ENCODE data around the gene SLC35B3. TPM values are rescaled to one million over a fixed set of nuclear protein-coding genes. Genes with fewer than 3 reads are reported as not detected.

The SLC35B3 gene
- total and polyA plus RNA-seq, 9 of the 15 experiments (the other 6 are each of a cell fraction or from before 2014, with no cell fraction given) = 7.6 to 19.1 (median 11.3) TPM

DNA sequence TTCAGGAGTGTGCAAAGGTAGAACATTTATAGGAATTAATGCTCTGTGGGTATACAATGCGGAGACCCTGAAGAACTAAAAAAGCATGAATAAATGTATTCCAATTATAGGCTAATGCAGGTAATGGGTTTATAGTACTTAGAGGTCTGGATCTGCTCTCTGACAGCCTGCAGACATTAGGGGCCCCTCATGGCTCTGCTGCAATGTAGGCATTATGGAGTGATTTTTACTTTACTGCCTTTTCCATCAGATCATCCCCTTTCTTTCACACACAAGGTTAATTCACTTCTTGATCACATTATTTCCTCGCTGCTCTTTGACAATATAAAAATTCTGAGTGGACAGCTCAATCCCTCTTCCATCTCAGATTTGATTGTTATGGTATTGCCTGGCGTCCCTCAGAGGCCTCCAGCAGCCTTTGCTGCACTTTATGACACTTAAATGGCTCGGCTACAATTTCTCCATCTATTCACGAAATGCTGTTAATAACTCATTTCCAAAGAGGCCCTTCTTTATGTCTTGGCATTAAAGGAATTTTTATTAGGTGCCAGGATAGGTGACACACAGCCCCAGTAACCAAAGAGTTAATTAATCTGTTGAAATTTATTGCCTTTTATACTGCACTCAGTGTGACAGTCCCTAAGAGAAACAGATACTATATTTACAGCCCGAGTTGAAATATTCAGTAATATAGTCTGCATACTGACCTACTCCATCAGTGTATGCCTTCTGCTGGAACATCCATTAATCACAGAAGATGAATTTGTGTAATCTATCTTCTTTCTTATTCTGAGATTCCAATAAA lies 33.4 kb upstream of the SLC35B3 start:
- in situ Hi-C loops (cut with MboI) = no loop called here
- Histone ChIP-seq H3K4me2 (ENCODE audit: insufficient read depth, low read length) (no peak overlapping the region), H3K4me1 (replicated peaks in 1 of 2; ENCODE audit: control insufficient read depth in 2 of 2, insufficient read depth in 2 of 2, low read length in 2 of 2) (no peaks in the 10 kb centered on the region), H2AFZ (ENCODE audit: low read depth, low read length) (no peak overlapping the region), H3K27ac (ENCODE audit: extremely low read depth, low read depth, low read length) (no peak overlapping the region), H3K36me3 (ENCODE audit: control insufficient read depth, insufficient read depth, low read length) (no peaks in the 10 kb centered on the region), H3K27me3 (ENCODE audit: control insufficient read depth in 2 of 2, insufficient read depth in 2 of 2, low read length in 2 of 2) (no peaks in the 10 kb centered on the region), H3K9me1 (ENCODE audit: control insufficient read depth, insufficient read depth, low read length) (no peaks in the 10 kb centered on the region), H3K9me3 (replicated peaks; ENCODE audit: control insufficient read depth, insufficient read depth, low read depth, low read length) (no peaks in the 10 kb centered on the region), H3K9ac (ENCODE audit: insufficient read depth in 1 of 2, low read depth in 2 of 2, low read length in 2 of 2) (no peak overlapping the region), H3K4me3 (no peak overlapping the region), H4K20me1 (replicated peaks; ENCODE audit: control insufficient read depth, insufficient read depth, low read length) (no peaks in the 10 kb centered on the region), H3K79me2 (ENCODE audit: control insufficient read depth, insufficient read depth, low read length) (no peaks in the 10 kb centered on the region)
- FAIRE-seq (no peak), DNase-seq (ENCODE audit: extremely low read depth in 1 of 4, low spot score in 3 of 4) (no peak), ATAC-seq (no peak)
- no peak for TF ChIP-seq MAFG (tag; conservative IDR thresholded peaks at IDR 0.05)
- TF ChIP-seq MCM7 (IDR thresholded peaks at IDR 0.05) = no peak
- TF ChIP-seq SIN3B (IDR thresholded peaks at IDR 0.05; ENCODE audit: low read depth) = no peak
- no peak for TF ChIP-seq STAT5B (CRISPR knock-in tag; IDR thresholded peaks at IDR 0.05)
- TF ChIP-seq RBM34 (IDR thresholded peaks at IDR 0.05; ENCODE audit: borderline replicate concordance, insufficient read depth, low read length) = no peak
- TF ChIP-seq THAP7 (CRISPR knock-in tag; IDR thresholded peaks at IDR 0.05) = no peak
- no peak for TF ChIP-seq AFF1 (IDR thresholded peaks at IDR 0.05; ENCODE audit: low read depth in 1 of 2, partially characterized antibody in 2 of 2)
- no peak for TF ChIP-seq NCOA4 (IDR thresholded peaks at IDR 0.05; ENCODE audit: partially characterized antibody)
- no peak for TF ChIP-seq MAX (CRISPR knock-in tag; IDR thresholded peaks at IDR 0.05)
- no peak for TF ChIP-seq SREBF1 (IDR thresholded peaks at IDR 0.05; ENCODE audit: borderline replicate concordance, low read depth, low read length)
- no peak for TF ChIP-seq HINFP (tag; conservative IDR thresholded peaks at IDR 0.05; ENCODE audit: low read depth)
- no peak for TF ChIP-seq IRF1 (CRISPR knock-in tag; IDR thresholded peaks at IDR 0.05; ENCODE audit: borderline replicate concordance)
- TF ChIP-seq POLR2AphosphoS5 (IDR thresholded peaks at IDR 0.05; ENCODE audit: control insufficient read depth, insufficient read depth, low read depth, low read length) = no peak
- ChIA-PET CTCF (ENCODE audit: low intra/inter-chr PET ratio) (no interaction called here), POLR2A (no interaction called here)
- intact Hi-C loops (cut with micrococcal nuclease) = no loop called here
- BruUV-seq (replicated peaks) = no TSS peak
- 0% methylated on average over 6 of the region's 6 CpGs for WGBS (ENCODE audit: insufficient coverage, low coverage, missing lambda C conversion rate)

Data from K562 (cell line).